GM12874 (cell line): ENCODE results near the gene SMAP2.

Source experiments
- CTCF ChIP-seq: IDR thresholded peaks from 2 replicates; pipeline ENCODE4 v1.5.1; 2011; ENCODE audit warnings: low read depth, mild to moderate bottlenecking, control low read depth, low read length, moderate library complexity; ENCODE audit not compliant: insufficient read depth

The SMAP2 gene

DNA sequence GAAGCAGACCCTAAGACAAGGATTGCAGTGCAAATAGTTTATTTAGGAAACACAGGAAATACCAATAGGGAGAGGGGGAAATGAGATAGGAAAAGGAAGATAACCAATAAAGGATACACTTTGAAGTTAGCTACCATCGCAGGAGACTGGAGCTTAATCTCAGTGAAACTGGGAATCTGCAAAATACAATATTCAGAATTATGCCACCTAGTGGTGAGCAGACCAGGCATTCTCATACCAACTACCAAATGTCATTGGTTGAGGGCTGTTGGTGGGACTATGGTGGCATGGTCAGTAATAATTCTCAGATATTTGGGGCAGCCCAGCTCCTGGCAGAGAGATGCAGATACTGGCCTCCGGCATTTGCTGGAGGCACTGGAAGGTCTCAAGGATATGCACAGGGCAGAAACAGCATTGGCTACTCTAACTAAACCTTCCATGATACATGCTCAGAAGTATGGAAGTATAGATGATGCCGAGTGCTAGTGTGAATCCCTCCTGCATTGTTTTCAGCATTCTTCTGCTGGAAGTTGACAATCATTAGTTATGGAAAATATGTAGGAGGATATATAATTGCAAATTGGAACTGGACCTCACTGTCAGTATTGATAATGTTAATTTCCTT lies 65.0 kb downstream of the SMAP2 start:
- peak; percentile 49 for TF ChIP-seq CTCF

- TF ChIP-seq CTCF, result no peak
Observed at GRCh38 chr1:40439247-40439646, 65.7 kb downstream of the SMAP2 start.

DNA sequence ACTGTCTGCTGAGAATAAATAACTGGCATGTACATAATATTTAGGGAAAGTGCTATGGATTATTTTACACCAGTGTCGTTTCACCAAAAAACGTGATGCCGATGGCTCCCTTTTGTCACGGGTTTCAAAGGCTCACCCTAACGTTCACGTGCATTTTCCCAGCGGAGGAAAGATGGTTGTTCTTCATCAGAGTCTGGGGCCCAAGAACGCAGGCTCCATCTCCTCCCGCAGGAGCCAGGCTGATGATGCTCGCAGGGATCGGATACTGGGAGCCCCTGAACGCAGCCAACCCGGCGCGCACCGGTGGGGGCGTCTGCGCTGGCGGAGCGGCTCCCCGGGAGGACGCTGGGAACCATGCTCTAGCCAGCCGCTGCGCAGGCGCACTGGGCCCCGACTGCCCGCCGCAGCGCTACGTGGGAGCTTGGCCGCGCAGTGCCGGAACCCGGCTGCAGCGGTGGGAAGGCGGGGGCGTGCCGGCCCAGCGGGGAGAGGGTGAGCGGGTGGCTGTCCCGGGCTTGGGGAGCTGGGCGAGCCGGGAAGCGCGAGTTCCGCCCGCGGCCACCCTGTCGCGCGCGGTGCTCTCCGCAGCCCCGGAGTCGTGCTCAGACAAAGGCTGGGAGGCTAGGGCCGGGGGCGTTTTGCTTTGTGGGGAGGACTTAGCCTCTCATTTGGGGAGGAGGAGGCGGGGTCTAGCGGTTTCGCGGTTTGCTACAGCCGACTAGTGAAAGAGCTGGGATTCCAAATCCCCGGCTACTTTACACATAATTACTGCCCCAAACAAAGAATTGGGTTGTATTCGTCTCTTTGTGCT lies 76.4 kb downstream of the SMAP2 start, which contains the start of gene ZFP69B:
Gene ZFP69B (plus strand): TSS at position 793 of the 811 bp plus-strand sequence. CDS start 486 bp downstream, outside the sequence.
- TF ChIP-seq CTCF, result peak; percentile 33; the same call in 1 of the 2 replicates

GRCh38 chr1:40450495-40451237 lies 77.1 kb downstream of the SMAP2 start:
- TF ChIP-seq CTCF, result no peak

- TF ChIP-seq CTCF, result no peak
Observed at GRCh38 chr1:40451238-40451585, 77.7 kb downstream of the SMAP2 start.

- TF ChIP-seq CTCF, result no peak
Observed at GRCh38 chr1:40454873-40455272, 81.3 kb downstream of the SMAP2 start.

DNA sequence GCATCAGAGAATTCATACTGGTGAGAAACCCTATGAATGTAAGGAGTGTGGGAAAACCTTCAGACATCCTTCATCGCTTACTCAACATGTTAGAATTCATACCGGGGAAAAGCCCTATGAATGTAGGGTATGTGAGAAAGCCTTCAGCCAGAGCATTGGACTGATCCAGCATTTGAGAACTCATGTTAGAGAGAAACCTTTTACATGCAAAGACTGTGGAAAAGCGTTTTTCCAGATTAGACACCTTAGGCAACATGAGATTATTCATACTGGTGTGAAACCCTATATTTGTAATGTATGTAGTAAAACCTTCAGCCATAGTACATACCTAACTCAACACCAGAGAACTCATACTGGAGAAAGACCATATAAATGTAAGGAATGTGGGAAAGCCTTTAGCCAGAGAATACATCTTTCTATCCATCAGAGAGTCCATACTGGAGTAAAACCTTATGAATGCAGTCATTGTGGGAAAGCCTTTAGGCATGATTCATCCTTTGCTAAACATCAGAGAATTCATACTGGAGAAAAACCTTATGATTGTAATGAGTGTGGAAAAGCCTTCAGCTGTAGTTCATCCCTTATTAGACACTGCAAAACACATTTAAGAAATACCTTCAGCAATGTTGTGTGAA lies 89.5 kb downstream of the SMAP2 start:
- no peak for TF ChIP-seq CTCF
